GM19455 (cell line): ENCODE results near the gene DDX39A.
"Not testable (repeated sequence)": the region's sequence is repeated elsewhere in the genome, so short reads cannot be mapped to it uniquely, and the experiment has no call there.

ENCODE experiments used
- ATAC-seq: cut with Tn5 transposase; IDR thresholded peaks from one replicate; pipeline ENCODE4 v1.9.1; 2021; ENCODE audit not compliant: unreplicated experiment

Gene DDX39A

GRCh38 chr19:14391156-14391821, 27.9 kb downstream of the DDX39A start:
- no peak for ATAC-seq

GRCh38 chr19:14390548-14390947, 28.6 kb downstream of the DDX39A start:
- no peak for ATAC-seq

GRCh38 chr19:14385492-14385891, 33.6 kb downstream of the DDX39A start:
- ATAC-seq: no peak

DNA sequence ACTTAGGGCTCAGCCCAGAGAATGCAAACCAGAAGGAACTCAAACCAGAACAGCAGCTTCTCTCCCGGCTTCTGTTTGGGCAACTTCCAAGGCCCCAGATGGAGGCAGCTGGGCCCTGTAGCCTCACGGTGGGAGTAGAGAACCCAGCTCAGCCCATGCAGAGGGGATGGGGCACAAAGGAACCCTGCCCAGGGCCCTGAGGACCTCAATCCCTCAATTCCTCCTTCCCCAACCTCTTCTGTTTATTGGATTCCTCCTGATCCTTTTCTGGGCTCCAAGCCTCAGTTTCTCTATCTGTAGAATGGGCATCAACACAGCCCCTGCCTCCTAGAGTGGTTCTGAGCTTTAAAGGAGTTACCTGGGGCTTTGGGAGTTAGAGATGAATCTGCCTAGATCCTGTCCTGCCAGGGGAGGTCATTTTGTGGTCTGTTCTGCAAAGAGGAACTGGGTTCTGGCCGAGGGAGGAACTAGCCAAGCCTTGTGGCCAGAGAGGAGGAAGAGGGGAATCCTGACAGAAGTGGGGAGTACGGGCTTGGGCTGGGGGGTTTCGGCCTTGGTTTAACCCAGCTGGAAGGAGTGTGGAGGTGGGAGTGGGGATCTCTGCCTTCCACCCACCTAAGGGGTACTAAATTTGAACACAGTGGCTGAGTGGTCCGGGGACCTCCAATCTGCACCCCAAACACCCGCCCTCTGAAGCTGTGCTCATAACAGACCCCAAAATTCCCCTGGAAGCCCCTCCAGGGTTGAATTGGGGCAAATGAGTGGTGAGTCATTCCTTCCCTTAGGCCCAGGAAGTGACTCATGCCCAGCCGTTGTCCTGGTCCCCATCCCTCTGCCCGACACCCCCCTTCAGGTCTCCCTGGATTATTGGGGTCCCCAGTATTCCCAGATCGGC, 35.2 kb downstream of the DDX39A start:
- no peak for ATAC-seq

GRCh38 chr19:14381689-14382474, 37.3 kb downstream of the DDX39A start:
- no peak for ATAC-seq

GRCh38 chr19:14379294-14380065, 39.7 kb downstream of the DDX39A start:
- no peak for ATAC-seq

DNA sequence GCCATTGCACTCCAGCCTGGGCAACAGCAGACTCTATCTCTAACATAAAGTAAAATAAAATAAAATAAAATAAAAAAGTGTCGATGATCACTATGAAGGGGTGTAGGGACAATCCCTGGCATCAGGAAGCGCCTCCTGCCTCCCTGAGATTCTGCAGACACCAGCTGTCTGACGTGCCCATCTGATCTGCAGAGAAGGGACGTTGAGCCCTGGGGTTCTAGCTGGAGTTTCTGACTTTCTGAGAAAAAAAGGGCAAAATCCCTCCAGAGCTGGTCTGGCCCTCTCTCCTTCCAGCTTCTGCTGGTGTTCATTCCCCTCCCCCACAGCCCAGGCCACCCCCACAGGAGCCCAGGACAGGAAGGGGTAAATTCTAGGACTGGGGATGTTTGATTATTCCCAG, 40.3 kb downstream of the DDX39A start:
- ATAC-seq: no peak

DNA sequence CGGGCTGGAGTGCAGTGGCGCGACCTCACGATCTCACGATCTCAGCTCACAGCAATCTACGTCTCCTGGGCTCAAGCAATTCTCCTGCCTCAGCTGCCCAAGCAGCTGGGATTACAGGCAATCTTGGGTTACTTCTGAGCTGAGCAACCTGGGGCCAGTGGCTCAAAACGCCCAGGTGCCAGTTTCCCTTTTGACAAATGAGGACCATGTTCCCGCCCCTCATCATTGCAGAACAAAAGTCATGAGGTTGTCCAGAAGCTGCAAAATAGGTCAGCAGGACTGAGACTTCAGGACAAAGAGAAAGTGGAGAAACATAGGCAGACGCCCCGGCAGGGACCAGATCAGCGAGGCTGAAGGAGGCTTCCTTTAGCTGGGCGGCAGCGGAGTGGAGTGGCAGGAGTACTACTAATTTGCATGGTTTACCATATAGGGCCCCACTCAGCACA, 41.2 kb downstream of the DDX39A start:
- ATAC-seq: no peak

DNA sequence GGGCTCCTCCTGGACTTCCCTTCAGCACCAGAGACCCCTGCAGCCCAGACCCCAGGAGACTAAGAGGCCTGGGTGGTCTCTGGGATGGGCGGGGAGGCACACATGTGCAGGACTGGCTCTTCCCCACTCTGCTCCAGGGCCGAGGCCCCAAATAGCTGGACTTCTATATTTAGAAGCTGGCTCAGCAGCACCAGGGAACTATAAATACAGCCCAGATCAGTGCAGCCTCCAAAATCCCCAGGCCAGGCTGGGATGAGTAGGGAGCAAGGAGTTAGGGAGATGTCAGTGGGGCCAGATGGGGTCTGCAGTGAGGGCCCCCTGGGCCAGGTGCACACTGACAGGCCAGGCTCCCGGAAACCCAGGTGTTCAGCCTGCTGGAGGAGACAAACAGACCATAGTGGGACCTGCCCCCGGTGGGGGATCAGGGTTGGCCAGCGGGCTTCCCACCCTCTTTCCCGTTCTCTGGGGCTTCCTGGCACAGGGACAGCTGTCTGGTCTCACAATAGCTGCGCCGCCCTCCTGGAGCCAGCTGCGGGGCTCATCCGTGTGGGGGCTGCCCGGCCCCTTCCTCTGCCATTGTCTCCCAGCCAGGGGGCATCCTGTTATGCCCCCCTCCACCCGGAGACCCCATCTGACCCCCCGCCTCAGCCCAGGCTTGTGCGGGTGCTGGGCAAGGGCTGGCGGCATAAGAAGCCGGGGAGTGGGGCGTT, 43.4 kb downstream of the DDX39A start:
- no peak for ATAC-seq

DNA sequence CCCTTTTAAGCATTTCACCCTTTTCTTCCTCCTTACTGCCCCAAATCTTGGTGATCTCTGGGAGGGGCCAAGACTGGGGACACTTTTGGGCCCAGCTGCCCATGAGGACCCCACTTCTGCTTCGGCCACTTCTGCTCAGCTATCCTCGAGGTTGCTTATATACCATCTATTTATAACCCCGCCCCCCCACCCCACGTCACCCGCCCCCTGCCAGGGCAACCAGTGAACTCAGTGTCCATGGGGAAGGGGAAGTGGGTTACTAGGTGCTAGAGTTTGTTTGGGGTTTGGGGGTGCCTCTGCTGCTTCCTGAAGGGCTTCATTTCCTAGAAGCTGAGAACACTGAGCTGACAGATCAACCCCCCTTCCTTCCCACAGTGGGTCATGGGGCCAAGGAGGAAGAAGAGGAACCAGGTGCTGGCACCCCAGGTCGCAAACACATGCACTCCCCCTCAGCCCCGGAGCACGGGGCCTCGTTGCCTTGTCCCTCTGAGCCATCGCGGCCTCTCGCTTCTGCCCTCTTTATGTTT, 44.0 kb downstream of the DDX39A start:
- no peak for ATAC-seq

GRCh38 chr19:14374313-14374712, 44.8 kb downstream of the DDX39A start:
- ATAC-seq: not testable (repeated sequence)

- not testable (repeated sequence) for ATAC-seq
Measured at GRCh38 chr19:14372384-14373077, 46.6 kb downstream of the DDX39A start.

DNA sequence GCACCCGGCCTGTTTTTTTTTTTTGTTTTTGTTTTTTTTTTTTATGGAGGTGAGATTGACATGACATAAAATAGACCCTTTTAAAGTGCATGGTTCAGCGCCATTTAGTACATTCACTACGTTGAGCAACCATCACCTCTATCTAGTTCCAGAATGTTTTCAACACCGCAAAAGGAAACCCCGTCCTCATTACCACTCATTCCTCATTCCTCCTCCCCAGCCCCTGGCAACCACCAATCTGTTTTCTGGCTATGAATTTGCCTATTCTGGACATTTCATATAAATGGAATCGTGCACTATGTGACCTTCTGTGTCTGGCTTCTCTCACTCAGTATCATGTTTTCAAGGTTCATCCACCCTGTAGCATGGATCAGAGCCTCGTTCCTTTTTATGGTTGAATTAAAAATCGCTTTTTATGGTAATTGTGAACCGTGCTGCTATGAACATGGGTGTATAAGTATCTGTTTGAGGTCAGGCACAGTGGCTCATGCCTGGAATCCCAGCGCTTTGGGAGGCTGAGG, 47.8 kb downstream of the DDX39A start:
- no peak for ATAC-seq

- ATAC-seq: no peak
Measured at GRCh38 chr19:14370940-14371280, 48.2 kb downstream of the DDX39A start.

DNA sequence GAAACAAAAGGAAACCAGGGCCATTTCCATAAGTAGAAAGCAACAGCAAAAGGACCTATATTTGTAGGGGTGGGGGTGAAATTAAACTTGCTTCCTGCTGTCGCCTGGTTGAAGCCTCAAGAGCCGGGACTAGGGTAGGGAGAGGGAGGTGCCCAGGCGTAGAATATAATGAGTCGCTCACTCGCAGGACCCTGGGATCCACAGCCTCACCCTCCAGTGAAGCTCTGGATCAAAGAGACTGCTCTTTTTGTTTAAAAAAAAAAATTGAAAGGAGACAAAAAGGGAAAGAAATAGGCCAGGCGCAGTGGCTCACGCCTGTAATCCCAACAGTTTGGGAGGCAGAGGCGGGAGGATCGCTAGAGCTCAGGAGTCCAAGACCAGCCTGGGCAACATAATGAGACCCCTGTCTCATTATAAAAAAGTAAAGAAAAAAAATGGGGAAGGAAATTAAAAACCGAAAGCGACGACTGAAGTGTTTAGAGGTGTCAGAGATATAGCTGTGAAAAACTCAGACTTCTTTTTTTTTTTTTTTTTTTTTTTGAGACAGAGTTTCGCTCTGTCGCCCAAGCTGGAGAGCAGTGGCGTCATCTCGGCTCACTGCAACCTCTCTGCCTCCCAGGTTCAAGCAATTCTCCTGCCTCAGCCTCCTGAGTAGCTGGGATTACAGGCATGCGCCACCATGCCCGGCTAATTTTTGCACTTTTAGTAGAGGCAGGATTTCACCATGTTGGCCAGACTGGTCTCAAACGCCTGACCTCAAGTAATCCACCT, 48.8 kb downstream of the DDX39A start:
- no peak for ATAC-seq

GRCh38 chr19:14369399-14370168, 49.6 kb downstream of the DDX39A start:
- no peak for ATAC-seq

DNA sequence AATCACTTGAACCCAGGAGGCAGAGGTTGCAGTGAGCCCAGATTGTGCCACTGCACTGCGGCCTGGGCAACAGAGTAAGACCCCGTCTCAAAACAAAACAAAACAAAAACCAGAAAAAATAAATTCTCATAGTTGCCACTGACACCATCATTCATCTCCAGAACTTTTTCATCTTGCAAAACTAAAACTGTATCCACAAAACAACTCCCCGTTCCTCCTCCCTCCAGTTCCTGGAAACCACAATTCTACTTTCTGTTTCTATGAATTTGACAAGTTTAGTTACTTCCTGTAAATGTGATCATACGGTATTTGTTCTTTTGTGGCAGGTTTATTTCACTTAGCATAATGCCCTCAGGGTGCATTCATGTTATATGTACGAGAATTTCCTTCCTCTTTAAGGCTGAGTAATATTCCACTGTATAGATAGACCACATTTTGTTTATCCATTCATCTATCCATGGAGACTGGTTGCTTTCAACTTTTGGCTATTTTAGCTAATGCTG, 51.1 kb downstream of the DDX39A start:
- no peak for ATAC-seq
